Mucosa of stomach (tissue), 1 donor: Measurements from ENCODE around the gene CFAP73.

Experiments
- H3K27me3 ChIP-seq: one replicate; pipeline ENCODE4 v1.7.0; 2013; ENCODE audit warnings: mild to moderate bottlenecking, low read length; ENCODE audit not compliant: control insufficient read depth, insufficient read depth
- H3K36me3 ChIP-seq: one replicate; pipeline ENCODE4 v1.7.0; 2013; ENCODE audit warnings: low read length; ENCODE audit not compliant: control insufficient read depth, insufficient read depth
- H3K4me1 ChIP-seq: one replicate; pipeline ENCODE4 v1.7.0; 2013; ENCODE audit warnings: mild to moderate bottlenecking, low read length; ENCODE audit not compliant: control insufficient read depth, insufficient read depth
- H3K4me3 ChIP-seq: one replicate; pipeline ENCODE4 v1.7.0; 2013; ENCODE audit warnings: low read length
- H3K9ac ChIP-seq: one replicate; pipeline ENCODE4 v1.7.0; 2013; ENCODE audit warnings: mild to moderate bottlenecking, low read length, moderate library complexity
- H3K9me3 ChIP-seq: one replicate; pipeline ENCODE4 v1.7.0; 2013; ENCODE audit warnings: mild to moderate bottlenecking, low read length, moderate library complexity; ENCODE audit not compliant: control insufficient read depth
- donor health status: Pancreatic carcinoma.

The CFAP73 gene

GRCh38 chr12:113151655-113152054 is 2.1 kb downstream of the CFAP73 start:
- Histone ChIP-seq H3K9me3 (no peaks in the 10 kb centered on the region), H3K27me3 (peaks cover 22% of the 10 kb centered on the region), H3K4me1 (peaks cover 54% of the 10 kb centered on the region), H3K4me3 (no peak overlapping the region), H3K36me3 (no peaks in the 10 kb centered on the region), H3K9ac (no peak overlapping the region)

GRCh38 chr12:113152196-113152834 is 2.8 kb downstream of the CFAP73 start:
- Histone ChIP-seq H3K4me3 (peak overlapping the region; percentile 0), H3K9me3 (no peaks in the 10 kb centered on the region), H3K9ac (peak overlapping the region; percentile 51), H3K27me3 (peaks cover 22% of the 10 kb centered on the region), H3K36me3 (no peaks in the 10 kb centered on the region), H3K4me1 (peaks cover 54% of the 10 kb centered on the region)

- Histone ChIP-seq H3K27me3 (peaks cover 22% of the 10 kb centered on the region), H3K9ac (peak overlapping the region; percentile 51), H3K36me3 (no peaks in the 10 kb centered on the region), H3K4me1 (peaks cover 54% of the 10 kb centered on the region), H3K4me3 (peak overlapping the region; percentile 0), H3K9me3 (no peaks in the 10 kb centered on the region)
Observed at GRCh38 chr12:113152835-113153814, 3.6 kb downstream of the CFAP73 start.

- H3K9ac ChIP-seq, result peak overlapping the region; percentile 24
- peaks cover 22% of the 10 kb centered on the region for H3K27me3 ChIP-seq
- no peak overlapping the region for H3K4me3 ChIP-seq
- peaks cover 45% of the 10 kb centered on the region for H3K4me1 ChIP-seq
- H3K9me3 ChIP-seq, result no peaks in the 10 kb centered on the region
- peaks cover 6% of the 10 kb centered on the region for H3K36me3 ChIP-seq
Observed at GRCh38 chr12:113154351-113154973, 4.9 kb downstream of the CFAP73 start.

DNA sequence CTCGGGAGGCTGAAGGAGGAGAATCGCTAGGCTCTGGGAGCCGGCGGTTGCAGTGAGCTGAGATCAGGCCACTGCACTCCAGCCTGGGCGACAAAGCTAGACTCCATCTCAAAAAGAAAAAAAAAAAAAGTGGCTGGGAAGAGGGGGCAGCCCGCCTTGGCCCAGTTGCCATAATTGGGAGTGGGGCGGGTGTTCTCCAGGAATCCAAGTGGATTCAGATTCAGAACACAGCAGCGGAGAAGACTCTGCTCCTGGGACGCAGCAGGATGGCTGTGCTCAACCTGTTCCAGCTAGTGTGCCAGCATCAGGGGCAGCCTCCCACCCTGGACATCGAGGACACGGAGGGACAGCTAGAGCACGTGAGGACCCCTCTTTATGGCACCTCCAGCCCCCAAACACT is 5.5 kb downstream of the CFAP73 start:
- Histone ChIP-seq H3K27me3 (peaks cover 22% of the 10 kb centered on the region), H3K9ac (peak overlapping the region; percentile 24), H3K4me1 (peaks cover 44% of the 10 kb centered on the region), H3K4me3 (no peak overlapping the region), H3K9me3 (no peaks in the 10 kb centered on the region), H3K36me3 (peaks cover 6% of the 10 kb centered on the region)

DNA sequence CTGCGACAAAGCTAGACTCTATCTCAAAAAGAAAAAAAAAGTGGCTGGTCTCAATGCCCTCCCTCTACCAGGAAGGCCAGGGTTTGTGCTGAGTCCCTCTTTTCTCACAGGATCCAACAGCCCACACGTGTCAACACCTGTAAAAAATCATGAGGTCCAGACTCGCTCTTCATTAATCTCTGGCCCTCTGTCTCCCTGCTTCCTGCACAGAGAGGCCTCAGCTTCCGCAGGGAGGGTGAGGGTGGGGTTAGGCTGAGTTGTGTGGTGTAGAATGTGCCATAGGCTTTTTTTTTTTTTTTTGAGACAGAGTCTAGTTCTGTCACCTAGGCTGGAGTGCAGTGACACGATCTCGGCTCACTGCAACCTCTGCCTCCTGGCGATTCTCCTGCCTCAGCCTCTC is 6.1 kb downstream of the CFAP73 start:
- Histone ChIP-seq H3K9me3 (no peaks in the 10 kb centered on the region), H3K36me3 (peaks cover 6% of the 10 kb centered on the region), H3K27me3 (peaks cover 22% of the 10 kb centered on the region), H3K4me3 (no peak overlapping the region), H3K4me1 (peaks cover 44% of the 10 kb centered on the region), H3K9ac (no peak overlapping the region)

DNA sequence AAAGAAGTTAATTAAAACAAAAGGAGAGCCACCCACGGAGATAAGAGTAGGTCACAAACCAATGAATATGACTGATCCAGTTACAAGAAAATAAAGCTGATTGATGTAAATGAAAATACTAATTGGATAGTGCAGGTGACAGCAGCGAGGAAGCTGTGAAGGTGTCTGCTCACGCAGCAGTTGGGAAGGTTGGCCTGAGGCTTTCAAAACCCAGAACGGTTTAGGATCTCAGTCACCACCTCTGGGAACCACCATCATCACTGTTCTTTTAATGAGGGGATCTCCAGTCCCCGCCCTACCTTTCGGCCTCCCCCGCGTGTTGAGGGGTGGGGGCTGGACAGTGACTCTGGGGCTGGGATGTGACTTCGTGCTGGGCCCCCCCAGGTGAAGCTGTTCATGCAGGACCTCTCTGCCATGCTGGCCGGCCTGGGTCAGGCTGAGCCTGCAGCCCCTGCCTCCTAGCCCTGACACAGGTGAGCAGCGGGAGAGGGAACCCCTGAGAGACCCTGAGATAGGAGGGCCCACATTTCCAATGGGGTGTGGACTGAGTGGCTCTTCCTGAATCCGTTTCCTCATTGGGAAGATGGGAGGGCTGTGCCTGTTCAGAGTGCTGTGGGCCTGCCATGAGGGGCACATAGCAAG is 7.8 kb downstream of the CFAP73 start:
- Histone ChIP-seq H3K27me3 (peaks cover 17% of the 10 kb centered on the region), H3K4me1 (peaks cover 35% of the 10 kb centered on the region), H3K9me3 (no peaks in the 10 kb centered on the region), H3K4me3 (no peak overlapping the region), H3K9ac (no peak overlapping the region), H3K36me3 (peaks cover 11% of the 10 kb centered on the region)

- Histone ChIP-seq H3K4me3 (no peak overlapping the region), H3K9ac (no peak overlapping the region), H3K27me3 (peaks cover 17% of the 10 kb centered on the region), H3K4me1 (peaks cover 30% of the 10 kb centered on the region), H3K36me3 (peaks cover 15% of the 10 kb centered on the region), H3K9me3 (no peaks in the 10 kb centered on the region)
Observed at GRCh38 chr12:113158439-113159203, 9.1 kb downstream of the CFAP73 start.

- peaks cover 18% of the 10 kb centered on the region for H3K4me1 ChIP-seq
- H3K36me3 ChIP-seq, result peaks cover 15% of the 10 kb centered on the region
- H3K27me3 ChIP-seq, result peaks cover 6% of the 10 kb centered on the region
- no peak overlapping the region for H3K9ac ChIP-seq
- H3K4me3 ChIP-seq, result no peak overlapping the region
- H3K9me3 ChIP-seq, result no peaks in the 10 kb centered on the region
Observed at GRCh38 chr12:113159937-113160336, 10.4 kb downstream of the CFAP73 start.

GRCh38 chr12:113161415-113162016 is 12.0 kb downstream of the CFAP73 start:
- no peak overlapping the region for H3K9ac ChIP-seq
- no peak overlapping the region for H3K4me3 ChIP-seq
- no peaks in the 10 kb centered on the region for H3K9me3 ChIP-seq
- H3K4me1 ChIP-seq, result peaks cover 12% of the 10 kb centered on the region
- no peaks in the 10 kb centered on the region for H3K27me3 ChIP-seq
- peaks cover 15% of the 10 kb centered on the region for H3K36me3 ChIP-seq
